ENCODE measurements around the gene RILPL1. TPM values are rescaled to one million over a fixed set of nuclear protein-coding genes. Genes with fewer than 3 reads are reported as not detected.
A peak's percentile ranks its signal among the peaks of the same experiment; 100 is the strongest.

Gene RILPL1
- total and polyA plus RNA-seq, 12 donors = 12.9 to 42.9 (median 20.6) TPM

DNA sequence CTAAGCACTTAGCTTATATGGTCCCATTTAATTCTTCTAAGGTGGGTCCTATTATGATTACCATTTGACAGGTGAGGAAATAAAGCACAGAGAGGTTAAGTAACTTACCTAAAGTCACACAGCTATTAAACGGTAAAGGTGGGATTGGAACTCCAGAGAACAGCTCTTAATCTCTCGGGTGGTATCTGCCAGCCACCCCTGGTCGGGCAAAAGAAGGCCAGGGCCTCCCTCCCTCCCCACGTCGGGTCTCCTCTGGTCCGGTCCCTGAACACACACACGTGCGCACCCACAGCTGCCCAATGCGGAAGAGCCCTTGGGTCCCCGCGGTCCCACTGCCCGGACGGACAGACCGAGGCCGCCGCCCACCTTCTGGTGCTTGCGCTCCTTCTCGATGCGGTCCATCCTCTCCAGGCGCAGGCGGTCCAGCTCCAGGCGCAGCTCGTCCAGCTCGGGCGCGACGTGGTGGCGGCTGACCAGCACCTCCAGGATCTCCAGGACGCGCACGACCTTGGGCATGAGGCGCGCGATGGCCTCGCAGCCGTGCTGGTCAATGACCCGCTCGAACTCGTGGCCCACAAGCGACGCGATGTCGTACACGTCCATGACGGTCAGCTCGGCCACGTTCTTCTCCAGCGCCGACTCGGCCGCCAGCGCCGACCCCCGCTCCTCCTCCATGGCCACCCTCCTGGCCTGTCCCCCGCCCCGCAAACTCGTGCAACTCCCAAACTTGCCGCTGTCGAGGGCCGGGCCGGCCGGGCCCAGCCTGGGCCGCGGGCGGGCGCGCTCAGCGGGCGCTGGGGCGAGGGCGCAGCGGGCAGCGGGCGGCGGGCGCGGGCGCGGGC lies 490 bp downstream of the RILPL1 start:
- no peaks in the 10 kb centered on the region for H3K9me3 ChIP-seq (replicated peaks in 1 of 3)
- DNase-seq = peak; percentile 76 to 90 (median 82)
- H3K4me1 ChIP-seq (replicated peaks in 1 of 2) = peaks cover 24 to 29% of the 10 kb centered on the region in 2 donors
- no peaks in the 10 kb centered on the region for H3K27me3 ChIP-seq
- WGBS, 4 donors = 2 to 3% (median 3%) methylated on average over 19 to 79 of the region's 79 CpGs
- intact Hi-C loops (cut with DNase I) = no loop called here
- TF ChIP-seq, protein P1, sequence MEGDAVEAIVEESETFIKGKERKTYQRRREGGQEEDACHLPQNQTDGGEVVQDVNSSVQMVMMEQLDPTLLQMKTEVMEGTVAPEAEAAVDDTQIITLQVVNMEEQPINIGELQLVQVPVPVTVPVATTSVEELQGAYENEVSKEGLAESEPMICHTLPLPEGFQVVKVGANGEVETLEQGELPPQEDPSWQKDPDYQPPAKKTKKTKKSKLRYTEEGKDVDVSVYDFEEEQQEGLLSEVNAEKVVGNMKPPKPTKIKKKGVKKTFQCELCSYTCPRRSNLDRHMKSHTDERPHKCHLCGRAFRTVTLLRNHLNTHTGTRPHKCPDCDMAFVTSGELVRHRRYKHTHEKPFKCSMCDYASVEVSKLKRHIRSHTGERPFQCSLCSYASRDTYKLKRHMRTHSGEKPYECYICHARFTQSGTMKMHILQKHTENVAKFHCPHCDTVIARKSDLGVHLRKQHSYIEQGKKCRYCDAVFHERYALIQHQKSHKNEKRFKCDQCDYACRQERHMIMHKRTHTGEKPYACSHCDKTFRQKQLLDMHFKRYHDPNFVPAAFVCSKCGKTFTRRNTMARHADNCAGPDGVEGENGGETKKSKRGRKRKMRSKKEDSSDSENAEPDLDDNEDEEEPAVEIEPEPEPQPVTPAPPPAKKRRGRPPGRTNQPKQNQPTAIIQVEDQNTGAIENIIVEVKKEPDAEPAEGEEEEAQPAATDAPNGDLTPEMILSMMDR (IDR thresholded peaks at IDR 0.05) = no peak
- peak overlapping the region in 3 of 4 donors; percentile 7 to 63 (median 46) for H3K4me3 ChIP-seq
- H3K36me3 ChIP-seq (replicated peaks in 1 of 2) = no peaks in the 10 kb centered on the region
- H3K27ac ChIP-seq = peak overlapping the region in 4 of 5 donors; percentile 66 to 95 (median 75)

DNA sequence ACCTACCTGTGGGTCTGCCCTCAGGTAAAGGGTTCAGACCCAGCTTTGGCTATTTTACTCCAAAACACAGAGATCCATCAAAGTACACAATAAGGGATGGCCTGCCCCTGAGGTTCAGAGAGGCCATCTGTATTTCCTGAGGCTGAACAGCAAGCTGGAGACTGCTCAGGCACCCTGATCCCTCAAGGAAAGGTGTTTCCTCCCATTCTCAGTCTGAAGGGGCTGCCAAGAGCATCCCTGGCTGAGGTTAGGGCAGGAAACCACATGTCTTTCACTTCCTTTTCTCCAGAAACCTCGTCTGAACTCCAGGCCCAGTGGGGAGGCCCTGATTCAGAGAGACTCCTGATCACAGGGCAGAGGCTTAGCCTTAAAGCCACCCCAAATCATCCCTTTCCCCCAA lies 1.5 kb downstream of the RILPL1 start:
- peak overlapping the region in 3 of 5 donors; percentile 11 to 95 (median 66) for H3K27ac ChIP-seq
- peak overlapping the region in 1 of 4 donors; percentile 63 for H3K4me3 ChIP-seq
- DNase-seq = peak in 5 of 7 donors; percentile 31 to 71 (median 41)
- 6 to 50% (median 19%) methylated on average over 1 of the region's 1 CpG for WGBS, 4 donors
- H3K9me3 ChIP-seq (replicated peaks in 1 of 3) = no peaks in the 10 kb centered on the region
- no peaks in the 10 kb centered on the region for H3K27me3 ChIP-seq
- no peaks in the 10 kb centered on the region for H3K36me3 ChIP-seq (replicated peaks in 1 of 2)
- peaks cover 24 to 29% of the 10 kb centered on the region in 2 donors for H3K4me1 ChIP-seq (replicated peaks in 1 of 2)
- TF ChIP-seq, protein P1 (IDR thresholded peaks at IDR 0.05) = no peak
- no peak for TF ChIP-seq POLR2A (IDR thresholded peaks at IDR 0.05)
- intact Hi-C loops (cut with DNase I) = no loop called here

DNA sequence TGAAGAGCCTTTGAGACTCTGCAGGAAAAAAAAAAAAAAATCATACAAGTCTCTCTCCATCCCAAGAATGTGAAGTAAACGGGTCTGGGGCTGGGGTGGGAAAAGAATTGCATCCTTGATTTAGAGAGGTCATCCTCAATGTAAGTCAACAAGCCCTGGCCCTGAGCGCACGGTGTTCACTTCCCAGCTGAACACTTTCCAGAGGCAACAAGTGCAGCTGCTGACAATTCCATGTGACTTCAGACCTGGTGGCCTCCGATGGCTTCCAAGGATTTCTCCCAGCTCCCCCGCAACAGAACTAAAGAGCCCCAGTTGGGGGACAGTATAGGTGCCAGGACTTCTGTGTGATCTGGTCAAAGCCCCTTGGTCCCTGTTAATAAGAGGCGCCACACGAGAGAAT lies 2.4 kb downstream of the RILPL1 start:
- peak in 6 of 7 donors; percentile 32 to 67 (median 48) for DNase-seq
- no peak for TF ChIP-seq POLR2A (IDR thresholded peaks at IDR 0.05)
- TF ChIP-seq, protein P1 (IDR thresholded peaks at IDR 0.05) = no peak
- WGBS, 4 donors = 34 to 54% (median 43%) methylated on average over 5 to 7 of the region's 7 CpGs
- Histone ChIP-seq H3K4me1 (replicated peaks in 1 of 2) (peaks cover 24 to 29% of the 10 kb centered on the region in 2 donors), H3K27me3 (no peaks in the 10 kb centered on the region), H3K36me3 (replicated peaks in 1 of 2) (no peaks in the 10 kb centered on the region), H3K27ac (peak overlapping the region in 2 of 5 donors; percentile 11 to 95), H3K9me3 (replicated peaks in 1 of 3) (no peaks in the 10 kb centered on the region), H3K4me3 (no peak overlapping the region)
- intact Hi-C loops (cut with DNase I) = no loop called here

DNA sequence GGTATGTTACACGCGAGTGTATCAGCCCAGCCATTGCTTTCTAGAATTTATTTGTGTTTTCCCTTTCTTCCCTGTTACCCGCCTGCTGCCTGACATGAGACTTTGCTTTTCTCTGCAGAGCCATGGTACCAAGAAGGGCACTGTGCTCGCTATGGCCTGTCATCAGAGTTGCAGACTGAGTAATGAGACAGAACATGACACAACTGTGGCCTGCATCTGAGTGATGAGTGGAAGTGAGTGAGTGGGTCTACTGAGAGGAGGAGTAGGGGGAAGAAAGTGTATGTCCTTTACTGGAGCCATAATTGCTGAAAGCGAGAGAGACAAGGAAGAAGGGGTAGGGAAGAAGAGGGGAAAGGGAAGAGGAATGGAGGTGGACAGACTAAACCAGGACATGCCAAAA lies 2.9 kb downstream of the RILPL1 start:
- DNase-seq = no peak
- Histone ChIP-seq H3K9me3 (replicated peaks in 1 of 3) (no peaks in the 10 kb centered on the region), H3K27me3 (no peaks in the 10 kb centered on the region), H3K27ac (peak overlapping the region in 1 of 5 donors; percentile 1), H3K4me1 (replicated peaks in 1 of 2) (peaks cover 24 to 29% of the 10 kb centered on the region in 2 donors), H3K4me3 (no peak overlapping the region), H3K36me3 (replicated peaks in 1 of 2) (no peaks in the 10 kb centered on the region)
- intact Hi-C loops (cut with DNase I) = no loop called here
- TF ChIP-seq, protein P1 (IDR thresholded peaks at IDR 0.05) = no peak
- no peak for TF ChIP-seq POLR2A (IDR thresholded peaks at IDR 0.05)
- 76 to 86% (median 76%) methylated on average over 5 of the region's 5 CpGs for WGBS, 4 donors
